HepG2 (cell line): Measurements from ENCODE around the gene EGF. TPM values are rescaled to one million over a fixed set of nuclear protein-coding genes. Genes with fewer than 3 reads are reported as not detected.

ENCODE experiments used
- ATAC-seq: fragments of 200-7000 bp; cut with Tn5 transposase; 3 replicates; pipeline ENCODE4 v1.9.1; 2020; ENCODE audit warnings: mild to moderate bottlenecking, moderate library complexity
- BruUV-seq: library from RNA; stranded (reverse); fragments of 400-500 nt; replicated peaks from 2 replicates; lab custom pipeline; 2021; lab: Mats Ljungman, UMichigan
- CTCF ChIA-PET: fragments of 300-600 bp; formaldehyde crosslinking; extraction: SDS; loops from one replicate; lab custom pipeline; 2021; ENCODE audit warnings: low total read pairs, inconsistent platforms, low intra/inter-chr PET ratio; lab: Yijun Ruan, JAX
- POLR2A ChIA-PET: fragments of 350-600 bp; sonication (Branson Sonifier 250); formaldehyde crosslinking; loops from one replicate; lab custom pipeline; 2020; ENCODE audit warnings: antibody characterized with exemption, inconsistent platforms; lab: Yijun Ruan, JAX
- DNase-seq: peaks from one replicate; pipeline ENCODE4 v3.0.0-alpha.2; 2015; ENCODE audit warnings: low spot score
- FAIRE-seq: peaks from 3 replicates; lab custom pipeline; 2011; peaks lifted over from hg19 to GRCh38; lab: Jason Lieb, UNC
- H2AFZ ChIP-seq: one replicate; pipeline ENCODE4 v1.6.1; 2011; ENCODE audit warnings: low read length, inconsistent platforms
- H3K27ac ChIP-seq: fragments of 300-600 bp; 3 replicates; pipeline ENCODE4 v1.8.0; 2011; ENCODE audit warnings: mixed run types, mild to moderate bottlenecking, mixed read lengths, low read length, inconsistent platforms; ENCODE audit not compliant: insufficient read depth; ENCODE audit errors: extremely low read length
- H3K27me3 ChIP-seq, 2 experiments: fragments of 200-600 bp in 1 of 2; 2 replicates in 1 of 2; 3 replicates in 1 of 2; pipeline versions ENCODE4 v1.6.0 to v1.8.0; 2011; ENCODE audit warnings: low read length in 2 of 2, mild to moderate bottlenecking in 2 of 2, moderate library complexity in 2 of 2, inconsistent platforms in 1 of 2; ENCODE audit not compliant: insufficient read depth in 2 of 2, control insufficient read depth in 1 of 2
- H3K36me3 ChIP-seq, 2 experiments: fragments of 200-600 bp in 1 of 2; replicated peaks in 1 of 2; 2 replicates in 1 of 2; 3 replicates in 1 of 2; pipeline versions ENCODE4 v1.5.1 to v1.8.0; 2011; ENCODE audit warnings: low read length in 2 of 2, inconsistent platforms in 1 of 2; ENCODE audit not compliant: insufficient read depth in 2 of 2, control insufficient read depth in 1 of 2
- H3K4me1 ChIP-seq: 2 replicates; pipeline ENCODE4 v1.5.1; 2012; ENCODE audit warnings: low read length, inconsistent platforms; ENCODE audit not compliant: insufficient read depth
- H3K4me2 ChIP-seq: 2 replicates; pipeline ENCODE4 v1.6.0; 2011; ENCODE audit warnings: low read depth, low read length, inconsistent platforms
- H3K4me3 ChIP-seq, 3 experiments: fragments of 200-600 bp in 1 of 3; sonication (generic), shearing (Covaris generic) in 1 of 3; replicated peaks in 1 of 3; 2 replicates each; pipeline ENCODE4 v1.5.1; 2011 to 2016; ENCODE audit warnings: low read length in 3 of 3, inconsistent platforms in 2 of 3, low read depth in 2 of 3, mild to moderate bottlenecking in 2 of 3, control low read depth in 1 of 3, mixed read lengths in 1 of 3; ENCODE audit not compliant: insufficient read depth in 1 of 3
- H3K79me2 ChIP-seq: one replicate; pipeline ENCODE4 v1.6.1; 2011; ENCODE audit warnings: low read length, inconsistent platforms; ENCODE audit not compliant: insufficient read depth
- H3K9ac ChIP-seq: 2 replicates; pipeline ENCODE4 v1.6.0; 2011; ENCODE audit warnings: mild to moderate bottlenecking, low read depth, low read length, inconsistent platforms; ENCODE audit not compliant: insufficient read depth
- H3K9me3 ChIP-seq: 2 replicates; pipeline ENCODE4 v1.5.1; 2012; ENCODE audit warnings: mild to moderate bottlenecking, low read length
- H4K20me1 ChIP-seq: 2 replicates; pipeline ENCODE4 v1.6.0; 2011; ENCODE audit warnings: inconsistent platforms, mild to moderate bottlenecking, low read length, moderate library complexity; ENCODE audit not compliant: insufficient read depth
- ARNT2 ChIP-seq: sonication (generic); formaldehyde crosslinking; IDR thresholded peaks from 2 replicates; pipeline ENCODE4 v1.8.0; 2022; ENCODE audit warnings: mild to moderate bottlenecking, low read depth, missing genetic modification reagents, moderate library complexity
- HMG20B ChIP-seq: conservative IDR thresholded peaks from 2 replicates; pipeline ENCODE4 v1.6.1; 2016; ENCODE audit warnings: missing genetic modification reagents, missing compliant biosample characterization
- MATR3 ChIP-seq: sonication (generic); formaldehyde crosslinking; IDR thresholded peaks from 2 replicates; pipeline ENCODE4 v1.4.0; 2020; ENCODE audit warnings: missing genetic modification reagents
- NKX3-1 ChIP-seq: sonication (generic); formaldehyde crosslinking; IDR thresholded peaks from 2 replicates; pipeline ENCODE4 v1.5.0; 2020; ENCODE audit warnings: missing genetic modification reagents
- PPARG ChIP-seq: conservative IDR thresholded peaks from 2 replicates; pipeline ENCODE4 v1.6.1; 2016; ENCODE audit warnings: missing biosample characterization, missing genetic modification reagents
- SAFB2 ChIP-seq: sonication (generic); formaldehyde crosslinking; IDR thresholded peaks from 2 replicates; pipeline ENCODE4 v1.5.1; 2020; ENCODE audit warnings: missing genetic modification reagents, low read depth, mild to moderate bottlenecking, borderline replicate concordance
- SATB2 ChIP-seq: sonication (generic); formaldehyde crosslinking; IDR thresholded peaks from 2 replicates; pipeline ENCODE4 v1.5.0; 2020; ENCODE audit warnings: missing genetic modification reagents
- SNRNP70 ChIP-seq: fragments of 200-400 bp; formaldehyde crosslinking; IDR thresholded peaks from 2 replicates; pipeline ENCODE4 v1.6.1; 2017; ENCODE audit warnings: mild to moderate bottlenecking, low read depth, low read length, moderate library complexity
- TBL1XR1 ChIP-seq: fragments of 150-350 bp; IDR thresholded peaks from 2 replicates; pipeline ENCODE4 v1.6.1; 2014; ENCODE audit warnings: borderline replicate concordance, low read length; ENCODE audit not compliant: partially characterized antibody
- ZBTB49 ChIP-seq: sonication (generic); formaldehyde crosslinking; IDR thresholded peaks from 2 replicates; pipeline ENCODE4 v1.4.0; 2020; ENCODE audit warnings: missing genetic modification reagents, borderline replicate concordance
- ZEB1 ChIP-seq: IDR thresholded peaks from 2 replicates; pipeline ENCODE4 v1.6.1; 2012; ENCODE audit warnings: mild to moderate bottlenecking, low read depth, inconsistent platforms; ENCODE audit not compliant: insufficient replicate concordance
- ZNF124 ChIP-seq: sonication (generic); formaldehyde crosslinking; IDR thresholded peaks from 2 replicates; pipeline ENCODE4 v1.4.0; 2020; ENCODE audit warnings: missing genetic modification reagents
- ZNF333 ChIP-seq: sonication (generic); formaldehyde crosslinking; IDR thresholded peaks from 2 replicates; pipeline ENCODE4 v1.4.0; 2020; ENCODE audit warnings: mild to moderate bottlenecking, missing genetic modification reagents, borderline replicate concordance
- ZSCAN20 ChIP-seq: sonication (generic); formaldehyde crosslinking; IDR thresholded peaks from 2 replicates; pipeline ENCODE4 v1.4.0; 2020; ENCODE audit warnings: missing genetic modification reagents, mild to moderate bottlenecking, borderline replicate concordance
- ZSCAN30 ChIP-seq: sonication (generic); formaldehyde crosslinking; IDR thresholded peaks from 2 replicates; pipeline ENCODE4 v1.5.0; 2020; ENCODE audit warnings: mild to moderate bottlenecking, missing genetic modification reagents
- WGBS: methylation state at CpG from one replicate; pipeline ENCODE4 v1.1.6; 2017; ENCODE audit warnings: low lambda C conversion rate; 5-methylcytosine and 5-hydroxymethylcytosine counted together
- in situ Hi-C: cut with HindIII; loops from 2 replicates; pipeline ENCODE4 v1.10.0; 2017; ENCODE audit warnings: low pct_unique_long_range_greater_than_20kb; ENCODE audit not compliant: extremely low pct_ligation_motif_present
- intact Hi-C: fragments of 100-400 bp; cut with micrococcal nuclease; formaldehyde crosslinking; loops from one replicate; pipeline ENCODE4 v1.10.0; 2022; ENCODE audit not compliant: unreplicated experiment
- polyA plus RNA-seq, 8 experiments: library from polyadenylated mRNA; depleted of rRNA in 3 of 8; stranded (reverse) in 7 of 8; unstranded in 1 of 8; fragments of >200 nt; fragmentation: Illumina TruSeq in 4 of 8; extraction: Trizol in 4 of 8; gene quantifications; 2 replicates each; pipeline versions ENCODE4 v1.2.1 to v1.2.3, GENCODE V29; 2011 to 2016; ENCODE audit warnings: low read depth in 4 of 8, missing spikeins in 1 of 8, mixed read lengths in 1 of 8; ENCODE audit not compliant: insufficient read depth in 1 of 8
- total RNA-seq, 5 experiments: library from RNA; depleted of rRNA; stranded (reverse); fragments of >200 nt; fragmentation: Illumina TruSeq; extraction: Trizol; gene quantifications; 2 replicates each; pipeline ENCODE4 v1.2.3, GENCODE V29; 2016; ENCODE audit warnings: low read depth in 1 of 5

EGF gene
- total and polyA plus RNA-seq, 2 of the 13 experiments (the other 11 are each of a cell fraction or from before 2014, with no cell fraction given) = 0.07 to 0.08 TPM

DNA sequence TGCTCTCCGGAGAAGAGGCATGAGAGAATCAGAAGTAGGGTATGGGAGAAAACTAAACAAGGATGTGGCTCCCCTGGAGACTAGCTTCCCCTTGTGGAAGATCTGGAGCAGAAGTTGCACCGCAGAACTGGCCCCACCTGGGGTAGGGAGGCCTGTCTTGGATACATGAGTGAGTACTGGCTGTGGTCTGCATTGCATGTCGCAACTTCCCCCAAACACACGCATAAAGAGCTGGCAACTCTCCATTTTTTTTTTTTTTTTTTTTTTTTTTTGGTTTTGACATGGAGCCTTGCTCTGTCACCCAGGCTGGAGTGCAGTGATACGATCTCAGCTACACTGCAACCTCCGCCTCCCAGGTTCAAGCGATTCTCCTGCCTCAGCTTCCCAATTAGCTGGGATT, 119.9 kb downstream of the EGF start:
- DNase-seq (no peak), ATAC-seq (no peak), FAIRE-seq (no peak)
- no peaks in the 10 kb centered on the region for H3K9me3 ChIP-seq
- intact Hi-C loops (no loop called here), in situ Hi-C loops (no loop called here)
- peaks cover 2 to 3% of the 10 kb centered on the region in 2 experiments; a peak in 3 of 5 replicates for H3K27me3 ChIP-seq
- no peak for TF ChIP-seq ZSCAN20
- no peak for TF ChIP-seq NKX3-1 (CRISPR knock-in tag)
- no peak for TF ChIP-seq MATR3 (CRISPR knock-in tag)
- TF ChIP-seq ZSCAN30 = no peak
- no peak for TF ChIP-seq PPARG (CRISPR knock-in tag)
- TF ChIP-seq SNRNP70 = no peak
- TF ChIP-seq SATB2 (CRISPR knock-in tag) = no peak
- TF ChIP-seq ZEB1 = no peak
- TF ChIP-seq ZBTB49 (CRISPR knock-in tag) = no peak
- no peak for TF ChIP-seq ARNT2
- TF ChIP-seq TBL1XR1 = no peak
- no peak for TF ChIP-seq SAFB2
- no peak for TF ChIP-seq ZNF333 (CRISPR knock-in tag)
- no peak for TF ChIP-seq ZNF124 (CRISPR knock-in tag)
- no peak for TF ChIP-seq HMG20B
- no peak overlapping the region for H3K4me2 ChIP-seq
- no peak overlapping the region for H3K4me3 ChIP-seq
- H4K20me1 ChIP-seq = no peaks in the 10 kb centered on the region
- WGBS = 69% methylated on average over 7 of the region's 7 CpGs
- H3K4me1 ChIP-seq = no peaks in the 10 kb centered on the region
- CTCF ChIA-PET = no interaction called here
- H3K36me3 ChIP-seq = no peaks in the 10 kb centered on the region
- no peak overlapping the region for H3K27ac ChIP-seq
- no TSS peak for BruUV-seq
- H2AFZ ChIP-seq = no peak overlapping the region
- H3K79me2 ChIP-seq = no peaks in the 10 kb centered on the region
- POLR2A ChIA-PET = no interaction called here
- H3K9ac ChIP-seq = no peak overlapping the region
